HL-60 (cell line): Measurements from ENCODE around the gene PLAAT3.

Source experiments
- GABPA ChIP-seq: IDR thresholded peaks from 2 replicates; pipeline ENCODE4 v1.6.1; 2012; ENCODE audit warnings: low read depth
- POLR2AphosphoS5 ChIP-seq: IDR thresholded peaks from 2 replicates; pipeline ENCODE4 v1.6.1; 2012; ENCODE audit warnings: low read depth
- TF ChIP-seq, protein P1 (sequence below): IDR thresholded peaks from one replicate; pipeline ENCODE4 v1.5.1; 2011; ENCODE audit warnings: low read length, control low read depth, inconsistent platforms; ENCODE audit not compliant: insufficient read depth
- TF ChIP-seq, protein P2 (sequence below): IDR thresholded peaks from 2 replicates; pipeline ENCODE4 v1.6.1; 2012; ENCODE audit warnings: low read depth; ENCODE audit not compliant: insufficient replicate concordance

DNA sequence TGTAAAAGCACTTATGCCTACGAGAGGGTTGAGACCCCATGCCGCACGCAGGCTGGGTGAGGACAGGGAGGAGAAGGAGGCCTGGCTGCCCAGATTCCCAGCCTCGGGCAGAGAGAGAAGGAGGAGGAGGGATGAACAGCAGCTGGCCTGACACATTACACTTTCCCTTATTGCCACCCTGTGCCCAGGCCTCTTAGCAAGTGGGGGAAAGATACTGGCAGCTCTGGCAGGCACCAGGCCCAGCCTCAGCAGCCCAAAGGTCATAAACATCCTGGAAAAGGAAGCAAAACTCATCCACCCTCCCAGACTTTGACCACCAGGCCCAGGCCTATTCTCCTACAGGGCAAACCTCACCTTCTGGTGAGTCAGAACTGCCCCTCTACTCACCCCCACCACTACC, 4.7 kb downstream of the PLAAT3 start:
- TF ChIP-seq GABPA, result no peak
- TF ChIP-seq, protein P1, sequence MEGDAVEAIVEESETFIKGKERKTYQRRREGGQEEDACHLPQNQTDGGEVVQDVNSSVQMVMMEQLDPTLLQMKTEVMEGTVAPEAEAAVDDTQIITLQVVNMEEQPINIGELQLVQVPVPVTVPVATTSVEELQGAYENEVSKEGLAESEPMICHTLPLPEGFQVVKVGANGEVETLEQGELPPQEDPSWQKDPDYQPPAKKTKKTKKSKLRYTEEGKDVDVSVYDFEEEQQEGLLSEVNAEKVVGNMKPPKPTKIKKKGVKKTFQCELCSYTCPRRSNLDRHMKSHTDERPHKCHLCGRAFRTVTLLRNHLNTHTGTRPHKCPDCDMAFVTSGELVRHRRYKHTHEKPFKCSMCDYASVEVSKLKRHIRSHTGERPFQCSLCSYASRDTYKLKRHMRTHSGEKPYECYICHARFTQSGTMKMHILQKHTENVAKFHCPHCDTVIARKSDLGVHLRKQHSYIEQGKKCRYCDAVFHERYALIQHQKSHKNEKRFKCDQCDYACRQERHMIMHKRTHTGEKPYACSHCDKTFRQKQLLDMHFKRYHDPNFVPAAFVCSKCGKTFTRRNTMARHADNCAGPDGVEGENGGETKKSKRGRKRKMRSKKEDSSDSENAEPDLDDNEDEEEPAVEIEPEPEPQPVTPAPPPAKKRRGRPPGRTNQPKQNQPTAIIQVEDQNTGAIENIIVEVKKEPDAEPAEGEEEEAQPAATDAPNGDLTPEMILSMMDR, result no peak
- TF ChIP-seq POLR2AphosphoS5, result no peak
- TF ChIP-seq, protein P2, sequence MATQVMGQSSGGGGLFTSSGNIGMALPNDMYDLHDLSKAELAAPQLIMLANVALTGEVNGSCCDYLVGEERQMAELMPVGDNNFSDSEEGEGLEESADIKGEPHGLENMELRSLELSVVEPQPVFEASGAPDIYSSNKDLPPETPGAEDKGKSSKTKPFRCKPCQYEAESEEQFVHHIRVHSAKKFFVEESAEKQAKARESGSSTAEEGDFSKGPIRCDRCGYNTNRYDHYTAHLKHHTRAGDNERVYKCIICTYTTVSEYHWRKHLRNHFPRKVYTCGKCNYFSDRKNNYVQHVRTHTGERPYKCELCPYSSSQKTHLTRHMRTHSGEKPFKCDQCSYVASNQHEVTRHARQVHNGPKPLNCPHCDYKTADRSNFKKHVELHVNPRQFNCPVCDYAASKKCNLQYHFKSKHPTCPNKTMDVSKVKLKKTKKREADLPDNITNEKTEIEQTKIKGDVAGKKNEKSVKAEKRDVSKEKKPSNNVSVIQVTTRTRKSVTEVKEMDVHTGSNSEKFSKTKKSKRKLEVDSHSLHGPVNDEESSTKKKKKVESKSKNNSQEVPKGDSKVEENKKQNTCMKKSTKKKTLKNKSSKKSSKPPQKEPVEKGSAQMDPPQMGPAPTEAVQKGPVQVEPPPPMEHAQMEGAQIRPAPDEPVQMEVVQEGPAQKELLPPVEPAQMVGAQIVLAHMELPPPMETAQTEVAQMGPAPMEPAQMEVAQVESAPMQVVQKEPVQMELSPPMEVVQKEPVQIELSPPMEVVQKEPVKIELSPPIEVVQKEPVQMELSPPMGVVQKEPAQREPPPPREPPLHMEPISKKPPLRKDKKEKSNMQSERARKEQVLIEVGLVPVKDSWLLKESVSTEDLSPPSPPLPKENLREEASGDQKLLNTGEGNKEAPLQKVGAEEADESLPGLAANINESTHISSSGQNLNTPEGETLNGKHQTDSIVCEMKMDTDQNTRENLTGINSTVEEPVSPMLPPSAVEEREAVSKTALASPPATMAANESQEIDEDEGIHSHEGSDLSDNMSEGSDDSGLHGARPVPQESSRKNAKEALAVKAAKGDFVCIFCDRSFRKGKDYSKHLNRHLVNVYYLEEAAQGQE, result no peak
